ENCODE measurements around the gene ASB1. TPM values are rescaled to one million over a fixed set of nuclear protein-coding genes. Genes with fewer than 3 reads are reported as not detected.

Gene ASB1
- total and polyA plus RNA-seq, 2 of the 13 experiments (the other 11 are each of a cell fraction or from before 2014, with no cell fraction given): 48.6 to 49.2 TPM

- TF ChIP-seq AGO1 (IDR thresholded peaks at IDR 0.05; ENCODE audit: low read depth, low read length, poor library complexity, severe bottlenecking): no peak
- TF ChIP-seq MXD4 (CRISPR knock-in tag; IDR thresholded peaks at IDR 0.05): no peak
- no peak for TF ChIP-seq SNAPC4 (CRISPR knock-in tag; IDR thresholded peaks at IDR 0.05)
- no peak for TF ChIP-seq ZNF740 (CRISPR knock-in tag; IDR thresholded peaks at IDR 0.05)
- TF ChIP-seq SNAPC2 (CRISPR knock-in tag; IDR thresholded peaks at IDR 0.05): no peak
- no peak for TF ChIP-seq ZSCAN9 (CRISPR knock-in tag; IDR thresholded peaks at IDR 0.05; ENCODE audit: borderline replicate concordance)
- no peak for TF ChIP-seq HNF4A (CRISPR knock-in tag; IDR thresholded peaks at IDR 0.05)
- no peak for TF ChIP-seq ZNF652 (CRISPR knock-in tag; IDR thresholded peaks at IDR 0.05; ENCODE audit: borderline replicate concordance, low read depth)
- TF ChIP-seq, protein P1, sequence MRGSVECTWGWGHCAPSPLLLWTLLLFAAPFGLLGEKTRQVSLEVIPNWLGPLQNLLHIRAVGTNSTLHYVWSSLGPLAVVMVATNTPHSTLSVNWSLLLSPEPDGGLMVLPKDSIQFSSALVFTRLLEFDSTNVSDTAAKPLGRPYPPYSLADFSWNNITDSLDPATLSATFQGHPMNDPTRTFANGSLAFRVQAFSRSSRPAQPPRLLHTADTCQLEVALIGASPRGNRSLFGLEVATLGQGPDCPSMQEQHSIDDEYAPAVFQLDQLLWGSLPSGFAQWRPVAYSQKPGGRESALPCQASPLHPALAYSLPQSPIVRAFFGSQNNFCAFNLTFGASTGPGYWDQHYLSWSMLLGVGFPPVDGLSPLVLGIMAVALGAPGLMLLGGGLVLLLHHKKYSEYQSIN (CRISPR knock-in tag; IDR thresholded peaks at IDR 0.05; ENCODE audit: borderline replicate concordance): no peak
Observed at GRCh38 chr2:238483021-238483420, 56.3 kb downstream of the ASB1 start (continued).

All from HepG2 (cell line).